HepG2 (cell line): ENCODE results near the gene AGFG1. TPM values are rescaled to one million over a fixed set of nuclear protein-coding genes. Genes with fewer than 3 reads are reported as not detected.

Experiments used
- ATAC-seq: fragments of 200-7000 bp; cut with Tn5 transposase; 3 replicates; pipeline ENCODE4 v1.9.1; 2020; ENCODE audit warnings: mild to moderate bottlenecking, moderate library complexity
- BruUV-seq: library from RNA; stranded (reverse); fragments of 400-500 nt; replicated peaks from 2 replicates; lab custom pipeline; 2021; lab: Mats Ljungman, UMichigan
- CTCF ChIA-PET: fragments of 300-600 bp; formaldehyde crosslinking; extraction: SDS; loops from one replicate; lab custom pipeline; 2021; ENCODE audit warnings: low total read pairs, inconsistent platforms, low intra/inter-chr PET ratio; lab: Yijun Ruan, JAX
- POLR2A ChIA-PET: fragments of 350-600 bp; sonication (Branson Sonifier 250); formaldehyde crosslinking; loops from one replicate; lab custom pipeline; 2020; ENCODE audit warnings: antibody characterized with exemption, inconsistent platforms; lab: Yijun Ruan, JAX
- DNase-seq: peaks from one replicate; pipeline ENCODE4 v3.0.0-alpha.2; 2015; ENCODE audit warnings: low spot score
- FAIRE-seq: peaks from 3 replicates; lab custom pipeline; 2011; peaks lifted over from hg19 to GRCh38; lab: Jason Lieb, UNC
- H2AFZ ChIP-seq: one replicate; pipeline ENCODE4 v1.6.1; 2011; ENCODE audit warnings: low read length, inconsistent platforms
- H3K27ac ChIP-seq: fragments of 300-600 bp; 3 replicates; pipeline ENCODE4 v1.8.0; 2011; ENCODE audit warnings: mixed run types, mild to moderate bottlenecking, mixed read lengths, low read length, inconsistent platforms; ENCODE audit not compliant: insufficient read depth; ENCODE audit errors: extremely low read length
- H3K27me3 ChIP-seq, 2 experiments: fragments of 200-600 bp in 1 of 2; 2 replicates in 1 of 2; 3 replicates in 1 of 2; pipeline versions ENCODE4 v1.6.0 to v1.8.0; 2011; ENCODE audit warnings: low read length in 2 of 2, mild to moderate bottlenecking in 2 of 2, moderate library complexity in 2 of 2, inconsistent platforms in 1 of 2; ENCODE audit not compliant: insufficient read depth in 2 of 2, control insufficient read depth in 1 of 2
- H3K36me3 ChIP-seq, 2 experiments: fragments of 200-600 bp in 1 of 2; replicated peaks in 1 of 2; 2 replicates in 1 of 2; 3 replicates in 1 of 2; pipeline versions ENCODE4 v1.5.1 to v1.8.0; 2011; ENCODE audit warnings: low read length in 2 of 2, inconsistent platforms in 1 of 2; ENCODE audit not compliant: insufficient read depth in 2 of 2, control insufficient read depth in 1 of 2
- H3K4me1 ChIP-seq: 2 replicates; pipeline ENCODE4 v1.5.1; 2012; ENCODE audit warnings: low read length, inconsistent platforms; ENCODE audit not compliant: insufficient read depth
- H3K4me2 ChIP-seq: 2 replicates; pipeline ENCODE4 v1.6.0; 2011; ENCODE audit warnings: low read depth, low read length, inconsistent platforms
- H3K4me3 ChIP-seq, 3 experiments: fragments of 200-600 bp in 1 of 3; sonication (generic), shearing (Covaris generic) in 1 of 3; replicated peaks in 1 of 3; 2 replicates each; pipeline ENCODE4 v1.5.1; 2011 to 2016; ENCODE audit warnings: low read length in 3 of 3, inconsistent platforms in 2 of 3, low read depth in 2 of 3, mild to moderate bottlenecking in 2 of 3, control low read depth in 1 of 3, mixed read lengths in 1 of 3; ENCODE audit not compliant: insufficient read depth in 1 of 3
- H3K79me2 ChIP-seq: one replicate; pipeline ENCODE4 v1.6.1; 2011; ENCODE audit warnings: low read length, inconsistent platforms; ENCODE audit not compliant: insufficient read depth
- H3K9ac ChIP-seq: 2 replicates; pipeline ENCODE4 v1.6.0; 2011; ENCODE audit warnings: mild to moderate bottlenecking, low read depth, low read length, inconsistent platforms; ENCODE audit not compliant: insufficient read depth
- H3K9me3 ChIP-seq: 2 replicates; pipeline ENCODE4 v1.5.1; 2012; ENCODE audit warnings: mild to moderate bottlenecking, low read length
- H4K20me1 ChIP-seq: 2 replicates; pipeline ENCODE4 v1.6.0; 2011; ENCODE audit warnings: inconsistent platforms, mild to moderate bottlenecking, low read length, moderate library complexity; ENCODE audit not compliant: insufficient read depth
- MTF1 ChIP-seq: sonication (generic); formaldehyde crosslinking; IDR thresholded peaks from 2 replicates; pipeline ENCODE4 v1.5.0; 2020; ENCODE audit warnings: missing genetic modification reagents
- PAF1 ChIP-seq: IDR thresholded peaks from 2 replicates; pipeline ENCODE4 v1.6.1; 2016; ENCODE audit warnings: missing genetic modification reagents, missing compliant biosample characterization
- PCBP2 ChIP-seq: fragments of 200-400 bp; formaldehyde crosslinking; optimal IDR thresholded peaks from 2 replicates; pipeline ENCODE3; 2018; ENCODE audit warnings: low read length, low read depth; ENCODE audit not compliant: poor library complexity, severe bottlenecking
- PTBP1 ChIP-seq: fragments of 200-400 bp; formaldehyde crosslinking; IDR thresholded peaks from 2 replicates; pipeline ENCODE4 v1.6.1; 2018; ENCODE audit warnings: low read length, low read depth; ENCODE audit not compliant: poor library complexity, severe bottlenecking
- RERE ChIP-seq: IDR thresholded peaks from 2 replicates; pipeline ENCODE4 v1.6.1; 2016; ENCODE audit warnings: low read depth, missing genetic modification reagents, missing compliant biosample characterization
- YY1 ChIP-seq: IDR thresholded peaks from 2 replicates; pipeline ENCODE4 v1.6.1; 2011; ENCODE audit warnings: low read length, low read depth, moderate library complexity, mild to moderate bottlenecking; ENCODE audit not compliant: insufficient read depth, insufficient replicate concordance
- ZBTB20 ChIP-seq: sonication (generic); formaldehyde crosslinking; IDR thresholded peaks from 2 replicates; pipeline ENCODE4 v1.8.1; 2023; ENCODE audit warnings: missing genetic modification reagents, low read depth, mild to moderate bottlenecking, borderline replicate concordance
- ZNF143 ChIP-seq: sonication (generic); formaldehyde crosslinking; IDR thresholded peaks from 2 replicates; pipeline ENCODE4 v1.4.0; 2020; ENCODE audit warnings: missing genetic modification reagents
- ZNF569 ChIP-seq: sonication (generic); formaldehyde crosslinking; IDR thresholded peaks from 2 replicates; pipeline ENCODE4 v1.5.0; 2020; ENCODE audit warnings: mild to moderate bottlenecking, missing genetic modification reagents, moderate library complexity, borderline replicate concordance
- ZNF570 ChIP-seq: sonication (generic); formaldehyde crosslinking; IDR thresholded peaks from 2 replicates; pipeline ENCODE4 v1.4.0; 2020; ENCODE audit warnings: mild to moderate bottlenecking, missing genetic modification reagents, borderline replicate concordance
- ZNF605 ChIP-seq: sonication (generic); formaldehyde crosslinking; IDR thresholded peaks from 2 replicates; pipeline ENCODE4 v1.8.0; 2022; ENCODE audit warnings: mild to moderate bottlenecking, missing genetic modification reagents
- ZSCAN30 ChIP-seq: sonication (generic); formaldehyde crosslinking; IDR thresholded peaks from 2 replicates; pipeline ENCODE4 v1.5.0; 2020; ENCODE audit warnings: mild to moderate bottlenecking, missing genetic modification reagents
- WGBS: methylation state at CpG from one replicate; pipeline ENCODE4 v1.1.6; 2017; ENCODE audit warnings: low lambda C conversion rate; 5-methylcytosine and 5-hydroxymethylcytosine counted together
- in situ Hi-C: cut with HindIII; loops from 2 replicates; pipeline ENCODE4 v1.10.0; 2017; ENCODE audit warnings: low pct_unique_long_range_greater_than_20kb; ENCODE audit not compliant: extremely low pct_ligation_motif_present
- intact Hi-C: fragments of 100-400 bp; cut with micrococcal nuclease; formaldehyde crosslinking; loops from one replicate; pipeline ENCODE4 v1.10.0; 2022; ENCODE audit not compliant: unreplicated experiment
- polyA plus RNA-seq, 8 experiments: library from polyadenylated mRNA; depleted of rRNA in 3 of 8; stranded (reverse) in 7 of 8; unstranded in 1 of 8; fragments of >200 nt; fragmentation: Illumina TruSeq in 4 of 8; extraction: Trizol in 4 of 8; gene quantifications; 2 replicates each; pipeline versions ENCODE4 v1.2.1 to v1.2.3, GENCODE V29; 2011 to 2016; ENCODE audit warnings: low read depth in 4 of 8, missing spikeins in 1 of 8, mixed read lengths in 1 of 8; ENCODE audit not compliant: insufficient read depth in 1 of 8
- total RNA-seq, 5 experiments: library from RNA; depleted of rRNA; stranded (reverse); fragments of >200 nt; fragmentation: Illumina TruSeq; extraction: Trizol; gene quantifications; 2 replicates each; pipeline ENCODE4 v1.2.3, GENCODE V29; 2016; ENCODE audit warnings: low read depth in 1 of 5
- TF ChIP-seq, protein P1 (sequence below): sonication (generic); IDR thresholded peaks from 2 replicates; pipeline ENCODE4 v1.6.1; 2016; ENCODE audit warnings: low read depth, borderline replicate concordance
- TF ChIP-seq, protein P2 (sequence below): sonication (generic); formaldehyde crosslinking; IDR thresholded peaks from 2 replicates; pipeline ENCODE4 v1.9.0; 2021; ENCODE audit warnings: missing genetic modification reagents, borderline replicate concordance

Gene AGFG1
- total and polyA plus RNA-seq, 2 of the 13 experiments (the other 11 are each of a cell fraction or from before 2014, with no cell fraction given), result 145 to 168 TPM

- no peak for FAIRE-seq
- intact Hi-C loops, result loop anchor here (5.0 kb wide), 1 partner anchor 41 kb away; the partner anchor contains the start of gene AGFG1
- TF ChIP-seq ZNF143 (CRISPR knock-in tag), result no peak
- TF ChIP-seq ZNF570 (CRISPR knock-in tag), result no peak
- TF ChIP-seq ZNF569 (CRISPR knock-in tag), result no peak
- TF ChIP-seq PAF1, result no peak
- no peak for TF ChIP-seq YY1
- TF ChIP-seq ZNF605 (CRISPR knock-in tag), result no peak
- TF ChIP-seq ZBTB20 (CRISPR knock-in tag), result no peak
- TF ChIP-seq PTBP1, result no peak
- no peak for TF ChIP-seq MTF1 (CRISPR knock-in tag)
- no peak for TF ChIP-seq RERE (CRISPR knock-in tag)
- TF ChIP-seq ZSCAN30 (CRISPR knock-in tag), result no peak
- TF ChIP-seq, protein P1, sequence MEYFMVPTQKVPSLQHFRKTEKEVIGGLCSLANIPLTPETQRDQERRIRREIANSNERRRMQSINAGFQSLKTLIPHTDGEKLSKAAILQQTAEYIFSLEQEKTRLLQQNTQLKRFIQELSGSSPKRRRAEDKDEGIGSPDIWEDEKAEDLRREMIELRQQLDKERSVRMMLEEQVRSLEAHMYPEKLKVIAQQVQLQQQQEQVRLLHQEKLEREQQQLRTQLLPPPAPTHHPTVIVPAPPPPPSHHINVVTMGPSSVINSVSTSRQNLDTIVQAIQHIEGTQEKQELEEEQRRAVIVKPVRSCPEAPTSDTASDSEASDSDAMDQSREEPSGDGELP, result no peak
- TF ChIP-seq, protein P2, sequence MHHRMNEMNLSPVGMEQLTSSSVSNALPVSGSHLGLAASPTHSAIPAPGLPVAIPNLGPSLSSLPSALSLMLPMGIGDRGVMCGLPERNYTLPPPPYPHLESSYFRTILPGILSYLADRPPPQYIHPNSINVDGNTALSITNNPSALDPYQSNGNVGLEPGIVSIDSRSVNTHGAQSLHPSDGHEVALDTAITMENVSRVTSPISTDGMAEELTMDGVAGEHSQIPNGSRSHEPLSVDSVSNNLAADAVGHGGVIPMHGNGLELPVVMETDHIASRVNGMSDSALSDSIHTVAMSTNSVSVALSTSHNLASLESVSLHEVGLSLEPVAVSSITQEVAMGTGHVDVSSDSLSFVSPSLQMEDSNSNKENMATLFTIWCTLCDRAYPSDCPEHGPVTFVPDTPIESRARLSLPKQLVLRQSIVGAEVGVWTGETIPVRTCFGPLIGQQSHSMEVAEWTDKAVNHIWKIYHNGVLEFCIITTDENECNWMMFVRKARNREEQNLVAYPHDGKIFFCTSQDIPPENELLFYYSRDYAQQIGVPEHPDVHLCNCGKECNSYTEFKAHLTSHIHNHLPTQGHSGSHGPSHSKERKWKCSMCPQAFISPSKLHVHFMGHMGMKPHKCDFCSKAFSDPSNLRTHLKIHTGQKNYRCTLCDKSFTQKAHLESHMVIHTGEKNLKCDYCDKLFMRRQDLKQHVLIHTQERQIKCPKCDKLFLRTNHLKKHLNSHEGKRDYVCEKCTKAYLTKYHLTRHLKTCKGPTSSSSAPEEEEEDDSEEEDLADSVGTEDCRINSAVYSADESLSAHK (CRISPR knock-in tag), result no peak
- TF ChIP-seq PCBP2, result no peak
These were observed 41.2 kb downstream of the AGFG1 start for GRCh38 chr2:227513113-227513512.

More at GRCh38 chr2:227513113-227513512, 41.2 kb downstream of the AGFG1 start:
- 94% methylated on average over 1 of the region's 1 CpG for WGBS
- no peaks in the 10 kb centered on the region for H3K27me3 ChIP-seq
- BruUV-seq, result no TSS peak
- H3K9ac ChIP-seq, result no peak overlapping the region
- H3K36me3 ChIP-seq, result peaks cover 0 to 1% of the 10 kb centered on the region in 2 experiments; a peak in 4 of 5 replicates
- ATAC-seq (no peak), DNase-seq (no peak)
- in situ Hi-C loops, result no loop called here
- POLR2A ChIA-PET, result no interaction called here
- no peak overlapping the region for H2AFZ ChIP-seq
- peaks cover 19% of the 10 kb centered on the region; the same call in 1 of the 2 replicates for H4K20me1 ChIP-seq
- CTCF ChIA-PET, result no interaction called here
- peaks cover 100% of the 10 kb centered on the region for H3K79me2 ChIP-seq
- no peak overlapping the region for H3K27ac ChIP-seq
- no peak overlapping the region for H3K4me3 ChIP-seq
- H3K4me1 ChIP-seq, result peaks cover 31% of the 10 kb centered on the region
- H3K9me3 ChIP-seq, result no peaks in the 10 kb centered on the region
- H3K4me2 ChIP-seq, result no peak overlapping the region
